ENCODE measurements around the gene HAPLN3. TPM values are rescaled to one million over a fixed set of nuclear protein-coding genes. Genes with fewer than 3 reads are reported as not detected.
A peak's percentile ranks its signal among the peaks of the same experiment; 100 is the strongest.

The HAPLN3 gene
- total and polyA plus RNA-seq, 10 donors, result 9.7 to 36.0 (median 16.2) TPM

DNA sequence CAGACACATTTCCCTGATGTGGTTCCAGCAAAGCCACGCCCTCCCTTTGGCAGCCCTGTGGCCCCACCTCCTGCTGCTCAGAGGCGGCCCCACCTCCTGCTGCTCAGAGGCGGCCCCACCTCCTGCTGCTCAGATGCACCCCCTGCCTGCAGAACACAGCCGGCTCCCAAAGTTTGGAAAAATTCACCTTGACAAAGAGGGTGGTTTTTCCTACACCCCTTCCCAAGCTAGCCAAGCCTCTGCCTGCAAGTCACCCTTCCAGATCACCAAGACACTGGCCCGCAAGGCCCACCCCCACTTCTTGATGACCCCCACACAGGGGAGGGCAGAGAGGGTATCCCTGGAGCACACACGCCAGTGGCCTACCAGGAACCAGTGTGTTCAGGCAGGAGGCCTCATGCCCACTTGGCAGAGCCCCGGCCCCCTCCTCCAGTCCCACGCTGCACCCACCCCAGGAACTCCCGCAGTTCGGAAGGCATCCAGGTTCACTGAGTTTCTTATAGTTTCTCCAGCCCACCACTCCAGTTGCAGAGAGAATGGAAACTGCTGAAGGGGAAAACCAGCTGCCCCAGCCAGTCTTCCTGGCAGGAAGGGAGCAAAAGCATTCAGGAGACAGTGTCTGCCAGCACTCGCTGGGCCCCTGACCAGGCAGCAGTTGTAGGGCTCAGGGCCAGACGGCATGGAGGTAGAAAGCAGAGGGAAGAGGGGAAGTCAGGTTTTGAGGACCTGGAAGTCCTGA lies 2.3 kb upstream of the HAPLN3 start:
- peak; percentile 94 for DNase-seq
- H3K27ac ChIP-seq, result peak overlapping the region in 2 of 8 donors; percentile 21 to 28
- WGBS, 5 donors, result 42 to 48% (median 46%) methylated on average over 10 to 12 of the region's 12 CpGs
- peaks cover 12 to 45% (median 33%) of the 10 kb centered on the region in 6 donors for H3K4me1 ChIP-seq
- peaks cover 0 to 26% (median 16%) of the 10 kb centered on the region in 7 donors for H3K27me3 ChIP-seq (replicated peaks in 1 of 7)
- no peaks in the 10 kb centered on the region for H3K9me3 ChIP-seq
- intact Hi-C loops (cut with DNase I; ENCODE audit: low total_unique reads), result loop anchor here (5.0 kb wide), 1 partner anchor 275 kb away; the partner anchor contains the start of gene AEN
- peaks cover 0 to 30% (median 0%) of the 10 kb centered on the region in 6 donors for H3K36me3 ChIP-seq
- H3K4me3 ChIP-seq, result no peak overlapping the region
- TF ChIP-seq POLR2A (IDR thresholded peaks at IDR 0.05) (no peak), POLR2AphosphoS5 (IDR thresholded peaks at IDR 0.05) (peak in 2 of 3 donors; percentile 36 to 57), CTCF (IDR thresholded peaks at IDR 0.05 in 8 of 11, conservative IDR thresholded peaks at IDR 0.05 in 3 of 11) (peak in 9 of 11 experiments; percentile 31 to 72 (median 53))

DNA sequence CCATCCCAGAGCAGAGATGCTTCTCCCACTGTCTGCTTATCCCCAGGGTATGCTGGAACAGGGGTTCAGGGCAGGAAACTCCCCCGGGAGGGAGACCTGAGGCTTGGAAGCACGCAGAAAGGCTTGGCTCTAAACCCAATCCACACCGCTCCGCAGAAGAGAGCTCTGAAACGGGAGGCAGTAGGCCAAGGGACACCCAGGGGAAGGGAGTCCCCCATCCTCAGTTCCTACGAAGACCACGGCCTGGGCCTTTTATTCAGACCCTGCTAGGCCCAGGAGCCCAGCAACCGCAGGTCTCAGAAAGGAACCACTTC lies 1.8 kb upstream of the HAPLN3 start:
- DNase-seq, result no peak
- H3K9me3 ChIP-seq, result no peaks in the 10 kb centered on the region
- intact Hi-C loops (cut with DNase I; ENCODE audit: low total_unique reads), result loop anchor here (5.0 kb wide), 1 partner anchor 275 kb away; the partner anchor contains the start of gene AEN
- peaks cover 0 to 26% (median 16%) of the 10 kb centered on the region in 7 donors for H3K27me3 ChIP-seq (replicated peaks in 1 of 7)
- peak overlapping the region in 2 of 8 donors; percentile 3 to 21 for H3K27ac ChIP-seq
- TF ChIP-seq POLR2A (IDR thresholded peaks at IDR 0.05) (no peak), CTCF (IDR thresholded peaks at IDR 0.05 in 8 of 11, conservative IDR thresholded peaks at IDR 0.05 in 3 of 11) (no peak)
- peaks cover 12 to 45% (median 33%) of the 10 kb centered on the region in 6 donors for H3K4me1 ChIP-seq
- WGBS, 5 donors, result 31 to 46% (median 37%) methylated on average over 8 of the region's 8 CpGs
- H3K36me3 ChIP-seq, result peaks cover 0 to 25% (median 0%) of the 10 kb centered on the region in 6 donors
- no peak overlapping the region for H3K4me3 ChIP-seq

GRCh38 chr15:88896333-88897033 lies 1.1 kb upstream of the HAPLN3 start:
- H3K9me3 ChIP-seq, result no peaks in the 10 kb centered on the region
- WGBS, 5 donors, result 64 to 87% (median 81%) methylated on average over 8 of the region's 8 CpGs
- no peak for DNase-seq
- H3K27ac ChIP-seq, result peak overlapping the region in 1 of 8 donors; percentile 21
- peaks cover 0 to 26% (median 16%) of the 10 kb centered on the region in 7 donors for H3K27me3 ChIP-seq (replicated peaks in 1 of 7)
- H3K4me1 ChIP-seq, result peaks cover 12 to 45% (median 33%) of the 10 kb centered on the region in 6 donors
- no peak overlapping the region for H3K4me3 ChIP-seq
- intact Hi-C loops (cut with DNase I; ENCODE audit: low total_unique reads), result loop anchor here (5.0 kb wide), 1 partner anchor 274 kb away; the partner anchor contains the start of gene AEN
- H3K36me3 ChIP-seq, result peaks cover 0 to 23% (median 0%) of the 10 kb centered on the region in 6 donors
- TF ChIP-seq POLR2A (IDR thresholded peaks at IDR 0.05) (no peak), POLR2AphosphoS5 (IDR thresholded peaks at IDR 0.05) (no peak), CTCF (IDR thresholded peaks at IDR 0.05 in 8 of 11, conservative IDR thresholded peaks at IDR 0.05 in 3 of 11) (no peak)
